AG04449 (cell line): ENCODE results near the gene DLX2.
"Not testable (repeated sequence)": the region's sequence is repeated elsewhere in the genome, so short reads cannot be mapped to it uniquely, and the experiment has no call there.

Experiments
- CTCF ChIA-PET: fragments of 350-600 bp; formaldehyde crosslinking; extraction: SDS; loops from one replicate; lab custom pipeline; 2021; ENCODE audit warnings: antibody characterized with exemption; lab: Yijun Ruan, JAX
- POLR2A ChIA-PET: fragments of 400-600, 350-600 bp; formaldehyde crosslinking; extraction: SDS; loops from one replicate; lab custom pipeline; 2020; ENCODE audit warnings: antibody characterized with exemption, inconsistent platforms; lab: Yijun Ruan, JAX
- DNase-seq: peaks from one replicate; pipeline ENCODE4 v3.0.0-alpha.2; 2010; ENCODE audit warnings: low read depth, low spot score
- H3K4me3 ChIP-seq: 2 replicates; pipeline ENCODE4 v1.5.1; 2011; ENCODE audit warnings: low read depth, mild to moderate bottlenecking, control low read depth, low read length
- TF ChIP-seq, protein P1 (sequence below): IDR thresholded peaks from one replicate; pipeline ENCODE4 v1.5.1; 2011; ENCODE audit warnings: mild to moderate bottlenecking, moderate library complexity, low read length, control low read depth, inconsistent platforms; ENCODE audit not compliant: insufficient read depth; ENCODE audit errors: missing control alignments

DLX2 gene

DNA sequence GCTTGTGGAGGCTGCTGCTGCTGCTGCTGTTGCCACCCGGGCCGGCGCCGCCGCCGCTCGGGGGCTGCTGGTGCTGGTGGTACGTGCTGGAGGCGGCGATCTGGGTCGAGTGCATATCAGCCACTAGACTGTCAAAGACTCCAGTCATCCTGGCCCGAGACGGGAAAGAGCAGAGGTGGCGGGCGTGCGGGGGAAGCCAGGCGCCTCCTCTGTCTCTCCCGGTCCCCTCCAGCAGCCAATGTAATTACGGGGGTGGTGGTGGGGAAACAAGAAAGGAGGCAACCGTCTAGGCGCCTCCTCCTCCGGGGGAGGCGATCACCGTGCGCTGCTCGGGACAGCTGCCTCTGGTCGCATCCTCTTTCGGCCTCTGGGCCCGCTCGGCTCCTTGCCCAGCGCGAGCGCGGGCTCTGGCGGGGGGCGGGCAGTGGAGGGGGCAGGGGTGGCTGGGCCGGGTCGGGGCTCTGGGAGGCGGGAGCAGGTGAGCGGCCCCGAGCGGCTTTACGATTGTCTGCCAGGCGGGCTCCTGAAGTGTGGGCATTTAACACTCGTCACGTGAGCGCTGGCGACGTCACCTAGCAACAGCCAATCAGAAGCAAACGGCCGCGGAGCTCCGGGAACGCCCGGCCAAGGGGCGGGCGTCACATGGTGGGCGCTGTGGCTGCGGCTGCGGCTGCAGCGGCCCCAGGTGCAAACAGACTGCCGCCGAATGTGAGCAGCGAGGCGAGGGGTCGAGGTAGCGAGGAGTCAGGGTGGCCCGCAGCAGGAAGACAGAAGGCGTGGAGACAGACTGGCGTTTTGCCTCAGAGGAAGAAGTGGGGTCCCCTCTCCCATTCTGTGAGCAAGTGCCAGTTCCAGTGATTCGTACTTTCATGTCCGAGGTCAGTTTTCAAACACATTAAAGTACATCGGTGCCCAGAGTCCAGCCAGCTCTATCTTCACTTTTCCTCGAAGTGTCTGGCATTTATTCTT, at the start of gene DLX2:
Gene DLX2, minus strand, starts transcription at position 510 of the 969 bp plus-strand sequence. Its CDS starts 362 bp downstream, at position 148.
- POLR2A ChIA-PET: interaction anchor here (0.6 to 5.0 kb wide), 7 partner anchors 11 to 250 kb away, joined by 3 to 76 read pairs (median 3); partner anchors contain the start of genes DLX1 and SLC25A12
- TF ChIP-seq, protein P1, sequence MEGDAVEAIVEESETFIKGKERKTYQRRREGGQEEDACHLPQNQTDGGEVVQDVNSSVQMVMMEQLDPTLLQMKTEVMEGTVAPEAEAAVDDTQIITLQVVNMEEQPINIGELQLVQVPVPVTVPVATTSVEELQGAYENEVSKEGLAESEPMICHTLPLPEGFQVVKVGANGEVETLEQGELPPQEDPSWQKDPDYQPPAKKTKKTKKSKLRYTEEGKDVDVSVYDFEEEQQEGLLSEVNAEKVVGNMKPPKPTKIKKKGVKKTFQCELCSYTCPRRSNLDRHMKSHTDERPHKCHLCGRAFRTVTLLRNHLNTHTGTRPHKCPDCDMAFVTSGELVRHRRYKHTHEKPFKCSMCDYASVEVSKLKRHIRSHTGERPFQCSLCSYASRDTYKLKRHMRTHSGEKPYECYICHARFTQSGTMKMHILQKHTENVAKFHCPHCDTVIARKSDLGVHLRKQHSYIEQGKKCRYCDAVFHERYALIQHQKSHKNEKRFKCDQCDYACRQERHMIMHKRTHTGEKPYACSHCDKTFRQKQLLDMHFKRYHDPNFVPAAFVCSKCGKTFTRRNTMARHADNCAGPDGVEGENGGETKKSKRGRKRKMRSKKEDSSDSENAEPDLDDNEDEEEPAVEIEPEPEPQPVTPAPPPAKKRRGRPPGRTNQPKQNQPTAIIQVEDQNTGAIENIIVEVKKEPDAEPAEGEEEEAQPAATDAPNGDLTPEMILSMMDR: no peak
- H3K4me3 ChIP-seq: peak within 1 kb of the TSS; percentile 81
- no peak for DNase-seq
- CTCF ChIA-PET: interaction anchor here (0.6 to 18.1 kb wide), 23 partner anchors 9 to 400 kb away, joined by 3 to 355 read pairs (median 4); no protein-coding TSS in a partner anchor

DNA sequence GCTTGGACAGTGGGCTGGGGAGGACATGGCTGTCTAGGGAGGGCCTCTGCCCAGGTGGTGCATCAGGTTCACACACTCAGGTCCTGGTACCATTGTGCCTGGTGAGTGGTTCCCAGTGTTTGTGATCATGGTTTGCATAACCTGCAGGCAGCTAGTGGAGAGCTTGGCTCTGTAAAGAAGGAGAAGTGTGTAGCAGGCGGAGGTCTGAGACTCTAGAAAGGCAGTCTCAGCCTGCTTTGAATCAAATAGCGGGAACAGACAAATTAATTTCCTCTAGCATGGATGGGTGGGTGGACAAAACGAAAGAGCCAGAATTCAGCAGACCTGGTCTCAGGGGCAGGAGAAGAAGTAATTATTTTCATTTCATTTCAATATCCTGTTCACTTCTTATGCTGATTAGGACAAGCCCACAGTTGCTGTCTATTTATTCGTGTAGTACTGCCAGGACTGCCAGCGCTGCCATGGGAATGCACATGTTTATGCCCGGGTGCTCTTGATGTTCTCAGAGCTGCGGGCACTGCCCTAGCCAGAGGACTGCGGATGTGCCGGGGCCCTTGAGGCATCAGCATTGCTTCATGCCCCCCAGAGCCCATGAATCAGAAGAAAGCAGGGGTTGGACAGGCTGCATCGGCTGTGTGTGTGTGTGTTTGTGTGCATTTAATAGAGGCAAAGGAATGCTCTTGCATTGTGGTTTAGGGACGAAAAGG, 45.4 kb upstream of the DLX2 start:
- TF ChIP-seq, protein P1: no peak
- DNase-seq: no peak
- CTCF ChIA-PET: interaction anchor here (0.9 to 1.6 kb wide), 4 partner anchors 21 to 318 kb away, joined by 4 read pairs; no protein-coding TSS in a partner anchor
- POLR2A ChIA-PET: no interaction called here
- peak overlapping the region; percentile 20; the same call in 1 of the 2 replicates for H3K4me3 ChIP-seq

- no peak overlapping the region for H3K4me3 ChIP-seq
- CTCF ChIA-PET: interaction anchor here (1.2 to 1.5 kb wide), 2 partner anchors 12 to 318 kb away, joined by 3 to 4 read pairs; no protein-coding TSS in a partner anchor
- TF ChIP-seq, protein P1: no peak
- POLR2A ChIA-PET: no interaction called here
- no peak for DNase-seq
Measured at GRCh38 chr2:172143817-172144216, 41.1 kb upstream of the DLX2 start.

GRCh38 chr2:172138727-172139126, 36.0 kb upstream of the DLX2 start:
- CTCF ChIA-PET: interaction anchor here (1.6 to 2.0 kb wide), 3 partner anchors 11 to 327 kb away, joined by 5 to 8 read pairs (median 6); no protein-coding TSS in a partner anchor
- DNase-seq, H3K4me3 ChIP-seq, POLR2A ChIA-PET: not testable (repeated sequence)

- POLR2A ChIA-PET: no interaction called here
- no peak for DNase-seq
- CTCF ChIA-PET: interaction anchor here (1.5 to 2.9 kb wide), 2 partner anchors 11 to 35 kb away, joined by 6 to 28 read pairs; no protein-coding TSS in a partner anchor
- TF ChIP-seq, protein P1: no peak
- H3K4me3 ChIP-seq: no peak overlapping the region
Measured at GRCh38 chr2:172137943-172138342, 35.2 kb upstream of the DLX2 start.

DNA sequence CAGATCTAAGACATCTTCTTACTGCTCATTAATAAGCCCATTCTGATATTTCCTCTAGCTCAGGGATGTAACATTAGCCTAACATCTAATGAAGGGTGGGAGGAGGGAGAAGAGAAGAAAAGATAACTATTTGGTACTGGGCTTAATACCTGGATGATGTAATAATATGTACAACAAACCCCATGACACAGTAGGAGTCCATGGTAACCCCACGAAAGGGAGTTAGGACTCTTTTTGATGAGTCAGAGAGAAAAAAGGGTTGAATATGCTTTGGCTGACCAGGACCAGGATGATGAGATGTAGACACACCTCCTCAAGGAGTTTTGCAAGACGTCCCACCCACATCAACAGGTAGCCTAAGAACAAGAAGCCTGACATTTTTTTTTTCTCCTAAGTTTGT, 34.4 kb upstream of the DLX2 start:
- ChIA-PET POLR2A (no interaction called here), CTCF (interaction anchor here (1.0 to 2.9 kb wide), 5 partner anchors 9 to 437 kb away, joined by 3 to 28 read pairs (median 3); no protein-coding TSS in a partner anchor)
- no peak overlapping the region for H3K4me3 ChIP-seq
- TF ChIP-seq, protein P1: no peak
- DNase-seq: no peak
